ACC112 (cell line): ENCODE data around the gene KCNIP4.

Source experiments
- H2AFZ ChIP-seq: fragments of 200-600 bp; sonication (generic); one replicate; pipeline ENCODE4 v1.6.0; 2017; ENCODE audit warnings: antibody characterized with exemption, low read length; ENCODE audit not compliant: unreplicated experiment
- H3K27ac ChIP-seq: fragments of 200-600 bp; sonication (generic); 2 replicates; pipeline ENCODE4 v1.5.1; 2014; ENCODE audit warnings: low read depth, mild to moderate bottlenecking, antibody characterized with exemption, low read length, moderate library complexity
- H3K27me3 ChIP-seq: fragments of 200-600 bp; sonication (generic); 2 replicates; pipeline ENCODE4 v1.6.1; 2014; ENCODE audit warnings: mild to moderate bottlenecking, antibody characterized with exemption, low read length, moderate library complexity, mixed read lengths; ENCODE audit not compliant: insufficient read depth
- H3K36me3 ChIP-seq: fragments of 200-600 bp; sonication (generic); 2 replicates; pipeline ENCODE4 v1.6.1; 2016; ENCODE audit warnings: mild to moderate bottlenecking, antibody characterized with exemption, low read length, moderate library complexity, mixed read lengths; ENCODE audit not compliant: insufficient read depth
- H3K4me1 ChIP-seq: fragments of 200-600 bp; sonication (generic); one replicate; pipeline ENCODE4 v1.6.1; 2016; ENCODE audit warnings: low read length, mixed read lengths; ENCODE audit not compliant: insufficient read depth, unreplicated experiment, control insufficient read depth
- H3K4me3 ChIP-seq: fragments of 200-600 bp; sonication (generic); 2 replicates; pipeline ENCODE4 v1.5.1; 2014; ENCODE audit warnings: mild to moderate bottlenecking, low read depth, low read length
- H3K79me2 ChIP-seq: fragments of 200-600 bp; sonication (generic); one replicate; pipeline ENCODE4 v1.6.0; 2016; ENCODE audit warnings: low read length; ENCODE audit not compliant: control insufficient read depth, unreplicated experiment, insufficient read depth

KCNIP4 gene

GRCh38 chr4:21447301-21448054, 501.1 kb downstream of the KCNIP4 start:
- no peak overlapping the region for H3K27ac ChIP-seq
- no peaks in the 10 kb centered on the region for H3K36me3 ChIP-seq
- H3K27me3 ChIP-seq: no peaks in the 10 kb centered on the region
- H3K4me1 ChIP-seq: no peaks in the 10 kb centered on the region
- H3K79me2 ChIP-seq: no peaks in the 10 kb centered on the region
- no peak overlapping the region for H2AFZ ChIP-seq
- no peak overlapping the region for H3K4me3 ChIP-seq

GRCh38 chr4:21420166-21420565, 528.4 kb downstream of the KCNIP4 start:
- Histone ChIP-seq H3K36me3 (no peaks in the 10 kb centered on the region), H2AFZ (no peak overlapping the region), H3K27me3 (no peaks in the 10 kb centered on the region), H3K79me2 (no peaks in the 10 kb centered on the region), H3K27ac (no peak overlapping the region), H3K4me1 (no peaks in the 10 kb centered on the region), H3K4me3 (no peak overlapping the region)

- Histone ChIP-seq H2AFZ (no peak overlapping the region), H3K36me3 (no peaks in the 10 kb centered on the region), H3K4me3 (no peak overlapping the region), H3K27ac (no peak overlapping the region), H3K27me3 (no peaks in the 10 kb centered on the region), H3K4me1 (no peaks in the 10 kb centered on the region), H3K79me2 (no peaks in the 10 kb centered on the region)
These were observed 532.8 kb downstream of the KCNIP4 start for GRCh38 chr4:21415728-21416127.

GRCh38 chr4:21413807-21414370, 534.7 kb downstream of the KCNIP4 start:
- H3K36me3 ChIP-seq: no peaks in the 10 kb centered on the region
- no peak overlapping the region for H3K27ac ChIP-seq
- no peaks in the 10 kb centered on the region for H3K79me2 ChIP-seq

GRCh38 chr4:21411086-21411485, 537.5 kb downstream of the KCNIP4 start:
- H3K4me3 ChIP-seq: no peak overlapping the region
- H2AFZ ChIP-seq: no peak overlapping the region
- no peaks in the 10 kb centered on the region for H3K27me3 ChIP-seq

More at GRCh38 chr4:21413807-21414370, 534.7 kb downstream of the KCNIP4 start:
- Histone ChIP-seq H3K4me3 (no peak overlapping the region), H2AFZ (no peak overlapping the region), H3K27me3 (no peaks in the 10 kb centered on the region), H3K4me1 (no peaks in the 10 kb centered on the region)

DNA sequence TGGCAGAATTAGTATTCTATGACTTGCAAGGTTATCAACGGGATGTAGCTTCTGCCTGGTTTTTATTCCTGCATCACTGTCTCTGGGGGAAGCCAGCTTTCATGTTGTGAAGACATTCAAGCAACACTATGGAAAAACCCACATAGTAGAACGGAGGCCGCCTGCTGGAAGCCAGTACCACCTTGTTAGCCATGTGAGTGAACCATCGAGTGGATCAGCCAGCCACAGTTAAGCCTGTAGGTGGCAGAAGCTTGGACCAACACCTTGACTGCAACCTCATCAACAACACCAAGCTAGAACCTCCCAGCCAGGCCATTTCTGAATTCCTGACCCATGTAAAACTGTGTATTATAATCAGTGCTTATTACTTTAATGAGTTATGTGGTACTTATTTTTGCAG, 538.2 kb downstream of the KCNIP4 start:
- no peak overlapping the region for H3K27ac ChIP-seq
- H3K4me1 ChIP-seq: no peaks in the 10 kb centered on the region
- H3K79me2 ChIP-seq: no peaks in the 10 kb centered on the region
- H2AFZ ChIP-seq: no peak overlapping the region
- H3K4me3 ChIP-seq: no peak overlapping the region
- no peaks in the 10 kb centered on the region for H3K27me3 ChIP-seq
- H3K36me3 ChIP-seq: no peaks in the 10 kb centered on the region

More at GRCh38 chr4:21411086-21411485, 537.5 kb downstream of the KCNIP4 start:
- Histone ChIP-seq H3K79me2 (no peaks in the 10 kb centered on the region), H3K36me3 (no peaks in the 10 kb centered on the region), H3K27ac (no peak overlapping the region), H3K4me1 (no peaks in the 10 kb centered on the region)

- Histone ChIP-seq H3K4me1 (no peaks in the 10 kb centered on the region), H3K36me3 (no peaks in the 10 kb centered on the region), H3K4me3 (no peak overlapping the region), H3K27me3 (no peaks in the 10 kb centered on the region), H3K27ac (no peak overlapping the region), H3K79me2 (no peaks in the 10 kb centered on the region), H2AFZ (no peak overlapping the region)
These were observed 560.9 kb downstream of the KCNIP4 start for GRCh38 chr4:21387683-21388082.

DNA sequence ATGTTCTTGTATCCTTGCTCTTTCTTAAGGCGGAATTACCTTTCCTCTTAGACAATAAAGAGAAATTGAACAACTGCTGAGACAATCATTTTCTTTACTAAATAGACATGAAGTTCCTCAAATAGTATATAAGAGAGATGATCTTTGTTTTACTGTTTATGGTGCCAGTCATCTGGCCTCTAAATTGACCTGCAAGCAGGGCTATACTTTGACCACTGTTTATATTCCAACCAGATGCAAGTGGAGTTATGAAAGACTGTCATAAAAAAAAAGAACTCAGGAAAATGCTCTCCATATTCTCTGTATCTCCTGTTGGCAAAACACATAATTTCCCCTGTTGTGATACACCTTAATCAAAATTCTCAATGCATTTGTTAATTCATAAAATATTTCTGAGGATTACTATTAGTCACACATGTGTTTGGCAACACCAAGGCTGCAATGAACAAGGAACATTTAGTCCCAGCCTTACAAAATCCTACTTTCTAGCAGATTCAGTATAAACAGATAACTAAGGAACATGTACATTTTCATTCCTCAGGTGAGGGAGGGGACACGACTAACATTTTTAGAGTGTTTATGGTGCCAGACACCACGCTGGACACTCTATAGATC, 562.3 kb downstream of the KCNIP4 start:
- Histone ChIP-seq H3K4me3 (no peak overlapping the region), H3K79me2 (no peaks in the 10 kb centered on the region), H3K27me3 (no peaks in the 10 kb centered on the region), H3K4me1 (no peaks in the 10 kb centered on the region), H3K27ac (no peak overlapping the region), H3K36me3 (no peaks in the 10 kb centered on the region), H2AFZ (no peak overlapping the region)

- Histone ChIP-seq H3K4me3 (no peak overlapping the region), H3K27me3 (no peaks in the 10 kb centered on the region), H3K4me1 (no peaks in the 10 kb centered on the region), H2AFZ (no peak overlapping the region), H3K79me2 (no peaks in the 10 kb centered on the region), H3K27ac (no peak overlapping the region), H3K36me3 (no peaks in the 10 kb centered on the region)
These were observed 562.9 kb downstream of the KCNIP4 start for GRCh38 chr4:21385706-21386105.

DNA sequence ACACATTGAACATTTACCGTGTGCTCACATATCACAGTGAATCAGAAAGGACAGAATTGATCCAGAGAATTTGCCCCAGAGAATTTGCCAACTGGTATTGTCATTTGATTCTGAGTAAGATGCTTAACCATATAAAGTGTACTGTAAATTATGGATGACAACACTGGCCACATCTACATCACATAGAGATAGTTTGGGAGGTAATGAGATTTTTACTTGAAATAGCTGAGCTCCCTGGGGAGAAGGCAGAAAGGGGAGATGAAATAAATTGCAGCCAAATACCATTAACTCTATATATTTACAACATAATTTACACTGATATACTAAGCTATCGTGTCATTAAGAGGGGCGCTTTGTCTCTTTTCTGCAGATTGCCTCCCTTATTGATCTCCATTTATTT, 564.0 kb downstream of the KCNIP4 start:
- Histone ChIP-seq H3K27ac (no peak overlapping the region), H3K4me3 (no peak overlapping the region)

GRCh38 chr4:21380861-21381260, 567.7 kb downstream of the KCNIP4 start:
- Histone ChIP-seq H3K27ac (no peak overlapping the region), H3K36me3 (no peaks in the 10 kb centered on the region), H3K4me3 (no peak overlapping the region), H3K27me3 (no peaks in the 10 kb centered on the region), H3K4me1 (no peaks in the 10 kb centered on the region), H3K79me2 (no peaks in the 10 kb centered on the region), H2AFZ (no peak overlapping the region)

More for the DNA sequence above, 564.0 kb downstream of the KCNIP4 start:
- Histone ChIP-seq H3K36me3 (no peaks in the 10 kb centered on the region), H3K27me3 (no peaks in the 10 kb centered on the region), H2AFZ (no peak overlapping the region), H3K79me2 (no peaks in the 10 kb centered on the region), H3K4me1 (no peaks in the 10 kb centered on the region)
